ENCODE measurements around the gene TAF11L13.

Gene TAF11L13

DNA sequence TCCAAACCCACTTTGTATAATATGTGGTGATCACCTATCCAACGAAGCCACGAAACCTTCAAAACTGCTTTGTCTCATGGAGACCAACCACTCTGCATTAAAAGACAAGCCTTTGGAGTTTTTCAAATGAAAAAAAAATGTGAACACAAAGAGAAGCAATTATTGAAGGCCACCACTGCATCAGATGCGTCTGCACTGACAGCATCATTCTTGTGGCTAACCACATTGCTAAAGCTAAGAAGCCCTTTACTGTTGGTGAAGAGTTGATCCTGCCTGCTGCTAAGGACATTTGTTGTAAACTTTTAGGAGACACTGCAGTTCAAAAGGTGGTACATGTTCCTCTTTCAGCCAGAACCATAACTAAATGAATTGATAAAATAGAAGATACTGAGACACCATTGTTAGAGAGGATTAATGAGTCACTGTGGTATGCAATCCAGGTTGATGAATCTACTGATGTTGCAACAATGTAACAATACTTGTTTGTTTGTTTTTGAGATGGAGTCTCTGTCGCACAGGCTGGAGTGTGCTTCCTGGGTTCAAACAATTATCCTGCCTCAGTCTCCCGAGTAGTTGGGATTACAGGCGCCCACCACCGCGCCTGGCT lies 47.8 kb downstream of the TAF11L13 start:
- no peaks in the 10 kb centered on the region for H3F3A ChIP-seq (ENCODE audit: insufficient read depth, low read length)
- H3K4me1 ChIP-seq (ENCODE audit: insufficient read depth, low read length, severe bottlenecking) = no peaks in the 10 kb centered on the region
- no peak overlapping the region for H3K9ac ChIP-seq (ENCODE audit: low read length)
- no peak overlapping the region for H2AFZ ChIP-seq (ENCODE audit: low read length)
- no peaks in the 10 kb centered on the region for H3K9me2 ChIP-seq (ENCODE audit: low read depth, low read length)
- H3K27me3 ChIP-seq (ENCODE audit: insufficient read depth, low read length) = no peaks in the 10 kb centered on the region
- H3K36me3 ChIP-seq (ENCODE audit: insufficient read depth, low read length) = no peaks in the 10 kb centered on the region
- H3K79me2 ChIP-seq (ENCODE audit: insufficient read depth, low read length) = no peaks in the 10 kb centered on the region
- no peak overlapping the region for H3K4me3 ChIP-seq (ENCODE audit: low read depth, low read length, poor library complexity, severe bottlenecking)
- no peak for TF ChIP-seq EZH2 (IDR thresholded peaks at IDR 0.05; ENCODE audit: borderline replicate concordance, low read length)
- TF ChIP-seq, protein P1, sequence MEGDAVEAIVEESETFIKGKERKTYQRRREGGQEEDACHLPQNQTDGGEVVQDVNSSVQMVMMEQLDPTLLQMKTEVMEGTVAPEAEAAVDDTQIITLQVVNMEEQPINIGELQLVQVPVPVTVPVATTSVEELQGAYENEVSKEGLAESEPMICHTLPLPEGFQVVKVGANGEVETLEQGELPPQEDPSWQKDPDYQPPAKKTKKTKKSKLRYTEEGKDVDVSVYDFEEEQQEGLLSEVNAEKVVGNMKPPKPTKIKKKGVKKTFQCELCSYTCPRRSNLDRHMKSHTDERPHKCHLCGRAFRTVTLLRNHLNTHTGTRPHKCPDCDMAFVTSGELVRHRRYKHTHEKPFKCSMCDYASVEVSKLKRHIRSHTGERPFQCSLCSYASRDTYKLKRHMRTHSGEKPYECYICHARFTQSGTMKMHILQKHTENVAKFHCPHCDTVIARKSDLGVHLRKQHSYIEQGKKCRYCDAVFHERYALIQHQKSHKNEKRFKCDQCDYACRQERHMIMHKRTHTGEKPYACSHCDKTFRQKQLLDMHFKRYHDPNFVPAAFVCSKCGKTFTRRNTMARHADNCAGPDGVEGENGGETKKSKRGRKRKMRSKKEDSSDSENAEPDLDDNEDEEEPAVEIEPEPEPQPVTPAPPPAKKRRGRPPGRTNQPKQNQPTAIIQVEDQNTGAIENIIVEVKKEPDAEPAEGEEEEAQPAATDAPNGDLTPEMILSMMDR (IDR thresholded peaks at IDR 0.05; ENCODE audit: low read length) = no peak
- H3K9me3 ChIP-seq (ENCODE audit: low read length) = no peaks in the 10 kb centered on the region
- no peaks in the 10 kb centered on the region for H4K20me1 ChIP-seq (ENCODE audit: insufficient read depth, low read length)
- no peak overlapping the region for H3K27ac ChIP-seq (ENCODE audit: low read depth, low read length, poor library complexity, severe bottlenecking)
- no peak overlapping the region for H3K4me2 ChIP-seq (ENCODE audit: low read length)

DNA sequence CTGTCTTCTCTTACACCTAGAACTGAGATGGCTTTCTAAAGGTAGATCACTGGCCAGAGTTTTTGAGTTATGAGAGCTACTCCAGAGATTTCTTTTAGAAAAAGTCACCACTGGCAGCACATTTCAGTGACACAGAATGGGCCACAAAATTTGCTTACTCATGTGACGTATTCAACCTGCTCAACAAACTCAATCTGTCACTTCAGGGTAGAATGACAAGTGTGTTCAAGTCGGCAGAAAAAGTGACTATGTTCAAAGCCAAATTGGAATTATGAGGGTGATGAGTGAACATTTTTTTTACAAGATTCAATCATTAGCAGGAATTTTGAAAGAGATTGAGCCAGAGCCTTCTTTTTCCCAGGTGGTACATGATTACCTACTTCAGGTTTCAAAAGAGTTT lies 48.8 kb downstream of the TAF11L13 start:
- no peaks in the 10 kb centered on the region for H3K9me3 ChIP-seq (ENCODE audit: low read length)
- no peaks in the 10 kb centered on the region for H3K4me1 ChIP-seq (ENCODE audit: insufficient read depth, low read length, severe bottlenecking)
- H3K27ac ChIP-seq (ENCODE audit: low read depth, low read length, poor library complexity, severe bottlenecking) = no peak overlapping the region
- no peak overlapping the region for H2AFZ ChIP-seq (ENCODE audit: low read length)
- no peaks in the 10 kb centered on the region for H3K79me2 ChIP-seq (ENCODE audit: insufficient read depth, low read length)
- no peak overlapping the region for H3K4me2 ChIP-seq (ENCODE audit: low read length)
- H3K36me3 ChIP-seq (ENCODE audit: insufficient read depth, low read length) = no peaks in the 10 kb centered on the region
- H3F3A ChIP-seq (ENCODE audit: insufficient read depth, low read length) = no peaks in the 10 kb centered on the region
- H4K20me1 ChIP-seq (ENCODE audit: insufficient read depth, low read length) = no peaks in the 10 kb centered on the region
- no peak overlapping the region for H3K4me3 ChIP-seq (ENCODE audit: low read depth, low read length, poor library complexity, severe bottlenecking)
- no peak overlapping the region for H3K9ac ChIP-seq (ENCODE audit: low read length)
- no peaks in the 10 kb centered on the region for H3K27me3 ChIP-seq (ENCODE audit: insufficient read depth, low read length)
- no peaks in the 10 kb centered on the region for H3K9me2 ChIP-seq (ENCODE audit: low read depth, low read length)
- no peak for TF ChIP-seq EZH2 (IDR thresholded peaks at IDR 0.05; ENCODE audit: borderline replicate concordance, low read length)
- TF ChIP-seq, protein P1 (IDR thresholded peaks at IDR 0.05; ENCODE audit: low read length) = no peak

All from OCI-LY1 (cell line).